GM21367 (cell line): ENCODE data around the gene RIMBP2.

Source experiments
- ATAC-seq: cut with Tn5 transposase; IDR thresholded peaks from one replicate; pipeline ENCODE4 v1.9.1; 2021; ENCODE audit not compliant: unreplicated experiment

The RIMBP2 gene

DNA sequence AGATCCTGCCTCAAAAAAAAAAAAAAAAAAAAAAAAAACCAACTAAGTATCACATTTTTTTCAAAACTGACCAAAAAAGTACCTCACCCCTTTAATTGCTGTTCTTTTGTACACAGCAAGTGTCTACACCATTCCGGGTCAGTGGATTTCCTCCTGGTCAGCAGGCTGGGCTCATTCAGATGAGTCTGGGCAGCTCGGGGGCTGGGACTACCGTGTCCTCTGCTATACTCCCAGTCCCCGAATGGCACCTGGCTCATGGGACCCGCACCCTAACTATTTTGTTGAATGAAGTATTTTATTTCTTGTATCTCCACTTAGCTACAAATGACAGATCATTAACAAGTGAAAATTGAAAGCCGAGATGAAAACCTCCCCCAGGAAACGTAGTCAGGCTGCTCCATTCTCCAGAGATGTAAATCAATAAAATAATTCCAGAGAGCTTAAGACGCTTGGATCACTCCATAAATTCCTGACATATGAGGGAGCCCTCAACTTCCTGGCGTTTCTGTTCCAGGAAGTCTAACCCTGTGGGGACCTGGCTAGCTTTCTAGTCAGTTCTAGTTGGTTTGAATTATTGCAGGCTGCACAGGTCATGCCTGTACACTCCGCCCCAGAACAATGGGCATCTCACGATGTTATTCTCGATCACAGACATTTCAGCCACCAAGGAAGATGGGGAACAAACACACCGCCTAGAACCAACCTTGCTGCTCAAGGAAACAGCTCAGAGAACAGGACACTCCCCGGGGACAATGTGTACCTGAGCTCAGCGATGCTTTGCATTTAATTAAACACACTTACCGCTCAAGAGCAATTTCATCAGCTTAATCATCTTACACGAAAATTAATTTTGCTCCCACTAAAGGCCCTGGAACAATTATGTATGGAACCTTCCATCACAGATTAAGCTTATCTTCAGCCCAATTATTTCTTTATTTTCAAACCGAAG is 76.3 kb downstream of the RIMBP2 start:
- no peak for ATAC-seq

- no peak for ATAC-seq
These were observed 79.7 kb downstream of the RIMBP2 start for GRCh38 chr12:130636370-130636769.

GRCh38 chr12:130634866-130635265 is 81.2 kb downstream of the RIMBP2 start:
- ATAC-seq = no peak

GRCh38 chr12:130633771-130634170 is 82.3 kb downstream of the RIMBP2 start:
- ATAC-seq = no peak

DNA sequence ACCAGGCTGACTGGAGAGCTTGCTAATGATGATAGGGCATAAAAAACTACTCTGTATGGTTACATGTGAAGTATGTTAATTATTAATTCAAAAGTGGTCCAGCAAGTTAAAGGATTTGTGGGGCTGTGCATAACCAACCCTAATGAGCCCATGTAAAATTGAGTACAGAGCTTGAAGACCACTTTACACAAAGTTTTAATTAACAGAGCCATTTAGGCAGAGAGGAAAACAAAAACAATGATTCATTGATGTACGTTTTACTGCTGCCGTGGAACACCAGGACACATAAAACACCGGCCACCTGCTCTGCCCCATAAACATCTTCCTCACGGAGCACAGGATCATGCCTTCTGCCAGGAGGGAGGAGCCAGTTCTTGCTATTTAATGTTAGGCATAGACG is 83.5 kb downstream of the RIMBP2 start:
- ATAC-seq = no peak

DNA sequence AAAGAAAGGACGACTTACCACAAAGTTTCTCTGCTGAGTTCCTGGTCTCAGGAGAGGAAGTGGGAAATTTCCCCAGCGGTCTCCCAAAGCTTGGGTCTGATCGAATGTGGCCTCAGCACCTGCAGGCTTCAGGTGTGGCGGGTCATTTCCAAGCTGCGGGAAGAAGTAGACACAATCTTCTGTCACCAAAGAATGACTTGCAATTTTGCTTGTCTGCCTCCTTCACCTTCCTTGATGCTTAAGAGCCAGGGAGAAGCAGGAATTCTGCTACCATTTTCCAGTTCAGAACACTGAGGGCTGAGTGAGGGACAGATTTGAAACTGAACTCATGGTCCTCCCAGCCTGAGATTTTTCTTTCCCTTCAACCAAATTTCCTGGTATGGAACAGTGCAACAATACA is 87.8 kb downstream of the RIMBP2 start:
- no peak for ATAC-seq

GRCh38 chr12:130627175-130627574 is 88.9 kb downstream of the RIMBP2 start:
- ATAC-seq = no peak

GRCh38 chr12:130626601-130627000 is 89.5 kb downstream of the RIMBP2 start:
- no peak for ATAC-seq

- no peak for ATAC-seq
These were observed 90.9 kb downstream of the RIMBP2 start for GRCh38 chr12:130625201-130625600.

- ATAC-seq = no peak
These were observed 93.3 kb downstream of the RIMBP2 start for GRCh38 chr12:130622803-130623202.

- ATAC-seq = no peak
These were observed 94.3 kb downstream of the RIMBP2 start for GRCh38 chr12:130621696-130622298.

- ATAC-seq = no peak
These were observed 95.3 kb downstream of the RIMBP2 start for GRCh38 chr12:130620756-130621155.

DNA sequence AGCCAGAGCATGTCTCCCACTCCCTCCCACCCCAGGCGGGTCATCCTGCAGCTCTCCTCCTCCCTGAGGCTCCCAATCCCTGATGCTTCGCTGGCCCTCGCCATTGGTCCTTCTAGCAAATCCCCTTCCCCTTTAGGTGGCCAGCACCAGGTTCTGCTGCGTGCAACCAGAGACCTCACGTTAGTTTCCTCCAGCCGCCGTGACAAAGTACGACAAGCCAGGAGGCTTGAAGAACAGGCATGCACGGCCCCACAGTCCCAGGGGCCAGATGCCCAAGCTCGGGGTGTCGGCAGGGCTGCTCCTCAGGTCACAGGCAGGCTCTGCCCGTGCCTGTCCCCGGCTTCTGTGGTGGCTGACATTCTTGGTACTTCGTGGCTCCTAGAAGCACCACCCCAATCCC is 95.8 kb downstream of the RIMBP2 start:
- no peak for ATAC-seq

DNA sequence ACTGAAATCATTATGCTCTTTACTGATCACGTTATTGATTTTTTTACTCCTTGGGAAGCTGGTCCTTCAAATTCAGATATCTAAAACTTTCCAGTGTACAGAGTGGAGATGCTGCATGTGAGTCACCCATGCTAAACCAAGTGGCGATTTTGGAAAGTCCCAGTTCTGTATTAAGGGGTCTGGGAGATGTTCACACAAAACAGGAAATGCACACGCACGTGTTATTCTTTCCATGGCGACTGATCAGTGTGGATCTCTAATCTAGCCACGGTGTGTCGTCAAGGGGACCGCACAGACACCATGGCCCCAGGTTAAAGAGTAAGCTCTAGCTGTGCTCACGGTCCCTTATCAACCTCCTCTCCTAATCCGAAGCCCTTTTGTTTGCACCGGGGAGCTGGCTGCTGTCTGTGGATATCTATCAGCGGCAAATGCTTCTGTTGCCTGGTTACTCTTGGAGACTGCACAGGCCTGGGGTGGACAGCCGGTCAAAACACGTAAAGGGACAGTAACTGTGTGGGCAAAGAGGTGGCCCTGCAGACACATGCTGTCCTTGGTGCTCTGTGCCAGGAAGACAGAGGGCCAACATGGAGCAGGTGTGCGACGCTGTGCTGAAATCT is 96.6 kb downstream of the RIMBP2 start:
- ATAC-seq = no peak

DNA sequence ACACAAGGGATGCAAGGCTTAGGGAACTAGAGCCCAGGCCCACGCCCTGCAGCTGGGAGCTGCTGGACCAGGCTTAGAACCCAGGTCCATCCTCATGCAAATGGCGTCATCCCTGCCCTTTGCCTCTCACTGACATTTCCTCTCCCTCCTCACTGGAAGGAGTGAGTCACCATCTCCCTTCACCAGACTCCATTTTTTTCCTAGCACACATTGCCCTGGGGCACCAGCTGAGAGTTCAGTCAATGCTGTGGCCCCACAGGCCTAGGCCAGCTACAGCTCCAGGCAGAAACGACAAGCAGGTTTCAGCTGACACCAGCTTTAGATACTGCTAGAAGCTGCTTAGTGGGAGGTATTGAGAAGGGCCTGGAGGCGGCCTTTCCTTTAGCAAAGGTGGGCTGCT is 98.9 kb downstream of the RIMBP2 start:
- ATAC-seq = no peak

DNA sequence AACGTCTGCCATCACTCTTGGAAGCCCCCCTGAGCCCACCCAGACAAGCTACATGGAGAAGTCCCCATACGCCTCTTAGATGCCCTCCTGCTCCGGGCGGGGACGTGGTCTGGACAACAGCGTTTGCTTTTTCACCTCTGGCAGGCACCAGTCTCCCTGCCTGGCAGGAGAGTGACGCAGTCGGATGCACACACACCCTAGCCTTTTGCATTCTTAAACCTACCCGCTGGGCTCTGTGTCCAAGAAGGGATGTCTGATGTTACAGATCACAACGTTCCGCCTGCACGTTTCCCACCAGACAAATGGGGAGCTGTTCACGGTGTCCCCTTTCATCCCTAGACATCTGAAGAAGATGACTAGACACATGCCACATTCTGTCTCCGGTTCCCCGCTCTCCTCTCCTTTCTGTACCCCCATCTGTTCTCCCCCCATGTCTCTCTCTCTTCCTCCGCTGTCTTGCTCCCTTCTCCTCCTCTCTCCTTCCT is 100.2 kb downstream of the RIMBP2 start:
- ATAC-seq = no peak

DNA sequence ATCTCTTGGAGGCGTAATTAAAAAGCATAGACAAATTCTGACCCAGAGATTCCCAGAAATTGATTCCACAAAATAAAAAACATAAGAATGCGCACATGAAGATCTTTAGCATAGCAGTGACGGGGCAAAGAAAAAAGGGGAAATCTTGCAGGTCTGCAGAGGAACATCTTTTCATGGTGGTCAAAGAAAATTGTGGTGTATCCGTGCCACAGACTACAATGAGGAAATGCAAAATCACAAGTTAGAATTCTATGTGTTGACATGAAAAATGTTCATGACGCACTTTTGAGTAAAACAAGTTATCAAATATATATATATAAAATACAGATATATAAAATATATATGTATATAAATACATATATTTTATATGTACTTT is 101.6 kb downstream of the RIMBP2 start:
- ATAC-seq = no peak

- ATAC-seq = no peak
These were observed 102.1 kb downstream of the RIMBP2 start for GRCh38 chr12:130613831-130614529.

DNA sequence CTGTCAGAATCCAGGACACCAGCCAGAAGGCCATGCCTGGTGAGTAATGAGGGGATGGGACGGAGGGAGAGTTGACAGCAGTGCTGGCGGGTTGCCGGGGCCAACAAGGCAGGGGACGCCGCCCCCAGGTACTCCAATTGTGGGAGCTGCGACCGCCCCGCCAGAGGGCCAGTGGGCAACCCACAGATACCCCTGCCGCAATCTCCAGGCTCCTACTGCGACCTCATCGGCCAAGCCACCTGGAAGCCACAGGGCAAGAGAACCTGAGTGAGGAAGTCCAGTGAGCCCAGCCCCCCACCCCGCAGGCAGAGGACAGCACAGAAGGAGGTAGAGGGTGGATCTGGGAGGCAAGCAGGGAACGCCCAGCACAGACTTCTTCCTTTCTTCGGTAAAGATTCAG is 103.0 kb downstream of the RIMBP2 start:
- ATAC-seq = no peak

DNA sequence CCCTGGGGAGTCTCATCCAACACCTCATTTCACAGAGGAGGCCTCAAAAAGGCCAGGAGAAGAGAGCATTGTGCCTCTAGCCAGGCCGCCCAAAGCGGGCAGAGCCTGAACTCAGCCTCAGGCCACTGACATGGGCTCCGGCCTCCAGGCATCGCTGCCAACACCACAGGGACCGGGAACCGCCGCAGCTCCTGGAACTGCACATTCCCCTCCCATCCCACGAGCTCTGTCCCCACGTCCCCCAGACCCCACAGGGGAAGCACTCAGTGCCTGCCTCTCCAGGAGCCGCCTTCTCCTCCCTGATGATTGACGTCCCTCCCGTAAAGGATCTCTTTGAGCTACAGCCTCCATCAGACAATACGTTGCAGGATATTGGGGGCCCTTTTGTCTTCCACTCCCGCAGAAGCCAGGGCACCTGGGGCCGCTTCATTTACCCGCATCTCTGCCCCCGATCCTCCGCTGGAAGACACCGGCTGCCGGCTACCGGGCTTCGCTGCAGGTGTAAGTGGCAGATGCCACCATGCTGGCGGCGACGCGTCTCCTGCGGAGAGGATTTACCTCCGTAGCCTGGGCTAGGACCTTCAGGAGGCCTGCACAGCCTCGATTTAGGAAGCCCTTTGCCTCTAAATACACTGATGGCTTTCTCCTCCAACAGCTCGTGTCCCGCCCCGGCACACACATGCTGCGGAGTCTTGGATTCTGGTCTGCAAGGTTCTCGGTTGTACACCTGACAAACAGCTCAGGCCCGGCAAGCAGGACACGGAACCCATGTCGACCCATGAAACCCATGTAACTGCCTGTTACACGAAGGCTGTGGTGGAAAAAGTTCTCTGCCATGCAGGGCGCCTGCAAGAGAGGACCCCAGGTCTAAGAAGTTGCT is 104.8 kb downstream of the RIMBP2 start:
- ATAC-seq = no peak
